Inflammatory macrophage treated with lipopolysaccharide for 1 hour (primary cell): Measurements from ENCODE around the gene CHD3.
A peak's percentile ranks its signal among the peaks of the same experiment; 100 is the strongest.

ENCODE experiments used
- DNase-seq, 2 donors: peaks; one replicate each; pipeline ENCODE4 v3.0.0-alpha.2; 2020 to 2022

The CHD3 gene

GRCh38 chr17:7903154-7904103 is 14.8 kb downstream of the CHD3 start:
- no peak for DNase-seq

DNA sequence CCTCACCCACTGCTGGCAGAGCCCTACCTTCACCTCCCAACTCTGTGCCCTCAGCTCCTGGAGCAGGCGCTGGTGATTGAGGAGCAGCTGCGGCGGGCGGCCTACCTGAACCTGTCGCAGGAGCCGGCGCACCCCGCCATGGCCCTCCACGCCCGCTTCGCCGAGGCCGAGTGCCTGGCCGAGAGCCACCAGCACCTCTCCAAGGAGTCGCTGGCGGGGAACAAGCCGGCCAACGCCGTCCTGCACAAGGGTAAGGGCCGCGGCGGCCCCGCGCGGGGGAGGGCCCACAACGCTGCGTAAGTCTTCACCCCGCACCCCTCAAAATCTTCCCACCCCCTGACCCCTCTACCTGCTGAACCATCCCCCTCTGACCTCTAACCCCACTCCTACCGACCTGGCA is 20.5 kb downstream of the CHD3 start:
- DNase-seq, result no peak

DNA sequence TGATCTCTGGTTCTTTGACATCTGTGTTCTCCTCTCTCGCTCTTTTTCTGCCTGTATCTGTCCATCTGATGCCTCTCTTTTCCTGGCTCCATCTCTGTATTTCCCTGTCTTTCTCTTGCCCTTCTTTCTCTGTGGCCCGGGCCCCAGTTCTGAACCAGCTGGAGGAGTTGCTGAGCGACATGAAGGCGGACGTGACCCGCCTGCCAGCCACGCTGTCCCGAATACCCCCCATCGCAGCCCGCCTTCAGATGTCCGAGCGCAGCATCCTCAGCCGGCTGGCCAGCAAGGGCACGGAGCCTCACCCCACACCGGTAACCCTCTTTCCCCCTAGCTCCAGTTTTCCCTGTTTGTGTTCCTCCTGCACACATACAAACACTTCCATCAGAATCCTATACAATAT is 21.7 kb downstream of the CHD3 start:
- DNase-seq, result no peak

- DNase-seq, result no peak
Observed at GRCh38 chr17:7910711-7911110, 22.1 kb downstream of the CHD3 start.

- peak in 1 of 2 donors; percentile 73 for DNase-seq
Observed at GRCh38 chr17:7911116-7911515, 22.5 kb downstream of the CHD3 start.

- DNase-seq, result peak; percentile 71 to 76
Observed at GRCh38 chr17:7912927-7913524, 24.4 kb downstream of the CHD3 start.

DNA sequence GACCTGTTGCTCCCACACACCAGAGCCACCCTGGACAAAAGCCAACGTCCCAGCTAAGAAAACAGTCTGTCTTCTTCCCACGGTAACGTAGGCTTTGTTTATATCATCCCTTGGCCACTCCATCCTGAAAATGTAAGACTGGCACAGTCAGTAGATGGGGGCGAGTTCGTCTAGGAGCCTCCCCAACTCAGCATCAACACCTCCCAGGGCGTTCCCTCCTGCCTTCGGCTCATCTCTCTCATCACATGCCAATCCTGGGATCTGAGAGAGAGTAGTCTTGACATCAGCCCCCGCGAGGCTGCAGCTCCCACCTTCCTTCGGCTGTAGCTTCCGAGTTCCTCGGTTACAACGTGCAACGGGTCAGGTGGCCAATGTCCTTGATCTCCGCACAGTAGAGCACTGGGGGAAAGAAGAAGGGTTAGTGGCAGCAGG is 26.6 kb downstream of the CHD3 start:
- peak in 1 of 2 donors; percentile 30 for DNase-seq

GRCh38 chr17:7915611-7916384 is 27.2 kb downstream of the CHD3 start, which contains the start of gene RNF227:
Gene RNF227, minus strand, starts transcription at chr17:7916289. Its CDS starts 94 bp downstream, at chr17:7916195.
- peak; percentile 71 to 73 for DNase-seq

DNA sequence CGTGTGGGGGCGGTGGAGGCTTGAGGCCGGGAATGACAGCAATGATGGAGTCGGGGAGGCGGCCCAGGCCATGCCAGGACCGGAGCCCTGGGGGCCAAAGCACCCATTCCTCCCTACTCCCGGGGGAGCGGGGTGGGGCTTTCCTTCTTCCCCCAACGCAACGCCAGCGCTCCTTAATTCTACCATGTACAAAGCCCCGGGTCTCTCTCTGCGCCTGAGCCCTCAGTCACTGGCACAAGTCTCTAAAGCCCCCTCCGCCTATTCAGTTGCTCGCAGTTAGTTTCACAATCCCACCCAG is 27.7 kb downstream of the CHD3 start:
- DNase-seq, result no peak

DNA sequence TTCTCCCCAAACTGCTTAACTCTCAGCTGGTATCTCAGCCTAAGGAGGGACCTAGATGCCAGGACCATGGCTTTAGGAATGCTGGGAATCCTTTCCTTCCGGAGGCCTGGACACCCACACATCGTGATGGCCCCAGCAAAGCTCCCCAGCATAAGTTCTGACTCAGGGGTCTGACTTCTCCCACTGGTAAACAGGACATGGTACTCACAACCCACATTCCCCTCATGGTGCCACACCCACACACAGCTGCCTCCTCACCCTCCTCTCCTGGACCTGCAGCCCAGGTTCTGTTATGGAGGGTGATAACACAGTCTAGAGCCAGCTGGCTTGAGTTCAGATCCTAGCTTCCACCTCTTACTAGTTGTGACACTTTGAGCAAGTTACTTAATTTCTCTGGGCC is 28.2 kb downstream of the CHD3 start:
- DNase-seq, result no peak

GRCh38 chr17:7922269-7922844 is 33.8 kb downstream of the CHD3 start:
- DNase-seq, result no peak

DNA sequence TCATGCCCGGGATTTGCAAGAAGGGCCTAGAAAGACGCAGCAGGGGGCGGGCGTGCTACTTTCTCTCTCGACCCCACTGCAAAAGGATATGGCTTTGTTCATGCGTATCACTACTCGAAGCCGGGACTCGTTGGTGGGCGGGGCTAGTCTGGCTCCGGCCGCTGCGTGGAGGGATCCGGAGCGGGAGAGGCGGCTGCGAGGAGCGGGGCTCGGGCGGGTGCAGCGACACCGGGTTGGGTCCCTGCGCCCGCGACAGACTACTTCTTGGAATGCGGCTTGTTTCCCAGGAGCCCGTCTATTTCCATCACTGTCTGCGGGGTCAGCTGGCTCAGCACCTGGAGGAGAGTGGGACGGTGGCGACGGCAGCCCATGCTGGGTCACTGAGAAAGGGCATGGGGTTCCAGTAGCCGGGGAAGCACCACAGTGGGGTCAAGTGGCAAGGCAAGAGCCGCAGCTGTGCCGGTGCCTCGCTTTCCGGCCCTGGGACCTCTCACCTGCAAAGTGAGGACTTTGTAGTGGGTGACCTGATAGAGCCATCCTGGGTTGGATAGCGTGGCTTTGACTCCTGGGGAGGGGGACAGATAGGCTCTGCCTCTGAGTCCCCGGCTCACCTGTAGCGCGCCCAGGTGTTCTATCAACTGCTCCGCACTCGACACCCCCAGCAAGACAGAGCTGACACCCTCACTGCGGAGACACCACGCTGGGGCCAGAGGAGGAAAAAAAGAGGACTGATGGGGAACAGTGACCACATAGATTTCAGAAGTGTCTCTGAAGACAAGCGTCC is 34.4 kb downstream of the CHD3 start:
- peak; percentile 47 to 65 for DNase-seq

DNA sequence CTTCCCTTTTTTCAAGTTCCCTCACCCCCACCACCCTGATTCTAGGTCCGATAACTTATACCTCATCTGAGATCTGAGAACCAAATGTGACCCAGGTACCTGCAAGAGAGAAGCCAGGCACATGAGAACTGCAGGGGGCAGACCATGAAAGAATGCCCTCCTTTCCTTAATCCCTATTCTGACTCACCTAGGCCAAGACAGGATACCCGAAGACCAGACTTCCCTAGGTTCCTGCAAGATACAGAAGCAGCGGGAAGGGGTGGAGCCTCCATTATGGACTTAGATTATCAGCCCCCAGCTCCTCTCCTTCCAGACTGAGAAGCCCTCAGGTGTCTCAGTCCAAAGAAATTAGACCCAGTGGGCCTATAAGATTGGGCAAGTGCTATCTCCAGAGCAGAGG is 39.0 kb downstream of the CHD3 start:
- DNase-seq, result no peak

DNA sequence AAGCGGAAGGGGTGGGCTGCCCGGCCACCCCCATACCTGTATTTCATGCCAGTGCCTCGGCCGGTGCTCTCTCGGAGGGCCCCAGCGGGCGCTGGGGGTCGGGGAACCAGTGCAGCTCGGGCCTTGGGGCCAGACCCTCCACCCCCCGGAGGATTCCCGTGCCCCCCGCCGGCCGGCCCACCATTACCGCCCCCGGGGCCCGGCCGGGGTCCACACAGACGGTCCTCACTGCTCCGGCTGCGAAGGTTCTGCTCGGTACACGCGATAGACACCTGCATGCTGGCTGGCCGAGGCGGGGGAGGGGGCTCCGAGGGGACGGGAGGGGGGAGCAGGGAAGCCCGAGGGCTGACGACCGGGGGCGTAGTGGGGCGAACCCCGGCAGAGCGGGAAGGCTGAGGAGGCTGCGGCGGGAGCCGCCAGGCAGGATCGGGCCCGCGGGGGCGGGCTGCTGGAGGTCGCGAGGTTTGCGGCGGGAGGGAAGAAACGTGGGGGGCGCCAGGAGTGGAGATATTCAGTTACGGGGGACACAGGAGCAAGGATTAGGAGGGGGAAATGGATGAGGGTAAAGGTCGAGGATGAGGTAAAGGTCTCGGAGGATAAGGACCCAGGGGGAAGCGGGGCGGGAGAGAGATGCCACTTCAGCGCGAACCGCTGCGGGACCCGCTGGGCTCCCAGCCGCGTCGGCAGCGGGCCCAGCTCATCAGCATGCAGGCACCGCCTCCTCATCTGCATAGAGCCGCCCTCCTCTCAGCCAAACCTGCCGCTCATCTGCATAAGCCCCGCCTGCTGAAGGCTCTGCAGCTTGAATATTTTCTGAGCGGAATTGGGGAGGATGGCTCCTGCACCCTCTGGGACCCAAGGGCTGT is 40.8 kb downstream of the CHD3 start, which contains the start of gene KCNAB3:
Gene KCNAB3 (minus strand): TSS at position 699 of the 866 bp plus-strand sequence. CDS start 421 bp downstream, at position 278.
- no peak for DNase-seq

DNA sequence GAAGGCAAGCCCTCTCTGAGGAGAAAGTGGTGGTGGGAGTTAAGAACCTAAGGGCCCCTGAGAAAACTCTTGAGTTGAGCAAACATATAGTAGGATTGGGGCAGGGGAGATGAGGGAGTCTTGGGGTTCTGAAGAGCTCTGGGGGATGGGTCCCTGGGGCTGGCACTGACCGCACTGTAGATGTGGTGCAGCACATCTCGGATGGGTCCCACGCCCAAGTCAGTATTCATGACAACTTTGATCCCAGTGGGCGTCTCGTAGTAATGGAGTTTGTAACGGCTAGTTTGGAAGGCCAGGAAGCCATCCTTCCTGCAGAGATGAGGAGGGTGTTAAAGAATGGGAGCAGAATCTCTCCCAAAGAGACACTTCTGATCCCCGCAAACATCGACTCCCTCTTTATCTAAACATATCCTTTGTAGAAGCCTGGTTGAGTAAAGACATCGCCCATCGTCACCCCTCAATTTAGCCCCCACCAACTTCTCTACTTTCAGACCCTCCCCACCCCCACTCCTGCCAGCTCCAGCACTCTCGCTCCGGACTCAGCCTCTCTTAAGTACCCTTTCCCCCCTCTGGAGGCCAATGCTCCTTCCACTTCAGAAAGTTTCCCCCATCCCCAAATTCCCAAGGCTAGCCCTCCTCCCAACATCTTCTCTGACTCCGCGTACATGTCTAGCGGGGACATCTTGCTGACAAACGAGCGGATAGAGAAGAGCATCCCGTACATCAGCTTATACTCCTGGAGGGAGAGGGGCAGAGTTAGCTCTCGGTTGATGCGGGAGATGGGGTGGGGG is 42.4 kb downstream of the CHD3 start:
- no peak for DNase-seq

DNA sequence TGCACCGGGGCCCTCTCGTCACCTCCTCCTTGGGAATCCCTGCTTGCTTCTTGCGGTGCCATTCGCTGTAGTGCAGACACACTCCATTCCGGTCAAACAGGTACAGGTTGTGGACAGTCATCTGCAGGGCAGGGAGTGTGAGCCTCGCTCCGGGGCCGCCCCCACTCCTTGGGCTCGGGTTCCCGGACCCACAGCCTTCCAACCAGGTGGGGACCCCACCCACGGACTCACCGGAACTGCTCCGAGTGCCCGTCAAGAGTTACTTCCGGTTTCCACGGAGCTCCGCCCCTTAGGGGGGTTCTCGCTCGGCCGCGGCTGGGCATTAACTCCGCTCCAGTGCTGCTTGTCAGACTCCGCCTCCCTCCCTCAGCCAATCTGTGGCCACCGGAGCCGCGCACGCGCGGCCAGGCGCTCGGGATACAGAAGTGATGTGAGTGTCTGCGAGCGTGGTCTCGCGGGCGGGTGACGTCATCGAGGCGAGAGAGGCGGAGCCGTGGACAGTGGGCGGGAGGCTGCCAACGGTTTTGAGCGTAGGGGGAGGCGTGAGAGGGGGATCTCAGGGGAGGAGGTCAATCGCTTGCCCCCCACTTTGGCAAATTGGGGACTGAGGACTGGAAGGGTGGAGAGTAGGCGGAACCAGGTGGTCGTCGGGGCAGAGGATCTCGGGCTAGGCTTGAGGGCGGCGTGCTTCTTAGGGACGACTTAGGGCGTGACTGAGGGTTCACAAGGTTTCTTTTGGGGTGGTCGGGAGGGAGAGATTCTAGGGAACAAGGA is 43.3 kb downstream of the CHD3 start, which contains the start of the genes CNTROB and TRAPPC1:
Gene CNTROB (plus strand): TSS at position 498 of the 774 bp plus-strand sequence. CDS start 874 bp downstream, outside the sequence.
Gene TRAPPC1 (minus strand): TSS at position 238 of the 774 bp plus-strand sequence. CDS start 117 bp downstream, at position 121.
- peak; percentile 99 for DNase-seq

GRCh38 chr17:7932483-7932891 is 43.9 kb downstream of the CHD3 start:
- DNase-seq, result peak; percentile 35 to 49

DNA sequence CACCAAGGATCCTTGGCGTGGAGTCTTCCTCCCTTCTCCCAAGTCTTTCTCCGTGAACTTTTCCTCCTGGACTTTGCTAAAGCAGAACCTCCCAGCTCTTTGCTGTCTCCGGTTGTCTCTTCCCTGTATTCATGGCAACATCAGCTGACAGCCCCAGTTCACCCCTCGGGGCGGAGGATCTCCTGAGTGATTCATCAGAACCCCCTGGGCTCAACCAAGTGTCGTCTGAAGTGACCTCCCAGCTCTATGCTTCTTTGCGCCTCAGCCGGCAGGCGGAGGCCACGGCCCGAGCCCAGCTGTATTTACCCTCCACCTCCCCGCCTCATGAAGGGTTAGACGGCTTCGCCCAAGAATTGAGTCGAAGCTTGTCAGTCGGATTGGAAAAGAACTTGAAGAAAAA is 44.4 kb downstream of the CHD3 start:
- DNase-seq, result peak; percentile 68 to 76

DNA sequence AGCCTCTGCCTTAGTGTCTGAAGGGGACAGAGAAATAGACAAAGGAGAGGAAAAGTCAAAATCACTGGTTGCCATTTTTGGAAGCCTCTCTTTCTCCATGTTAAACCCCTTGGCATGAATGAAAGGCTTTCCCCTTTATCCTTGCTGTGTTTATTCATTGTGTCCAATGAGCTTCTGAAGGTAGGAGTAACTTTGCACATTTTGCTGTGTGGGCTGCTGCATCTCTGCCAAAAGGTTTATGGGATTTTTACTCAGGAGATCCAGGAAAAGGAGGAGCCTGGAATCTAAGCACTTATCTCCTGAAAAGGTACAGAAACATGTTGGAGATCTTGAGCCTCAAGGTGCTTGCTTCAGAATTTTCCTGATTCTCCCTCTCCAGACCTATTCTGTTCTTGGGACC is 47.3 kb downstream of the CHD3 start:
- no peak for DNase-seq
